Left renal cortex interstitium (tissue), 4 donors: Measurements from ENCODE around the gene CEACAM4. TPM values are rescaled to one million over a fixed set of nuclear protein-coding genes. Genes with fewer than 3 reads are reported as not detected.
"Not testable (repeated sequence)": the region's sequence is repeated elsewhere in the genome, so short reads cannot be mapped to it uniquely, and the experiment has no call there.

Experiments used
- DNase-seq, 4 donors: peaks; one replicate each; pipeline ENCODE4 v3.0.0-alpha.2; 2013; ENCODE audit warnings: low read depth in 4 of 4, low spot score in 2 of 4, missing footprints in 1 of 4
- polyA plus RNA-seq, 4 donors: library from polyadenylated mRNA; unstranded; fragments of 120-200 nt; gene quantifications; one replicate each; pipeline ENCODE4 v1.2.1, GENCODE V29; 2013; ENCODE audit not compliant: insufficient read length in 4 of 4

The CEACAM4 gene
- polyA plus RNA-seq: under 1 TPM in 3 of 4 donors, not detected in 1; 0.11 to 0.22 (median 0.14) TPM

- DNase-seq: no peak
These were observed at the start of gene CEACAM4 for GRCh38 chr19:41626877-41627276. Gene CEACAM4 (minus strand): TSS chr19:41627074. CDS start chr19:41626963, 111 bp downstream.

- no peak for DNase-seq
These were observed 44.6 kb upstream of the CEACAM4 start for GRCh38 chr19:41671486-41671885.

GRCh38 chr19:41670755-41671154 is 43.9 kb upstream of the CEACAM4 start:
- DNase-seq: no peak

DNA sequence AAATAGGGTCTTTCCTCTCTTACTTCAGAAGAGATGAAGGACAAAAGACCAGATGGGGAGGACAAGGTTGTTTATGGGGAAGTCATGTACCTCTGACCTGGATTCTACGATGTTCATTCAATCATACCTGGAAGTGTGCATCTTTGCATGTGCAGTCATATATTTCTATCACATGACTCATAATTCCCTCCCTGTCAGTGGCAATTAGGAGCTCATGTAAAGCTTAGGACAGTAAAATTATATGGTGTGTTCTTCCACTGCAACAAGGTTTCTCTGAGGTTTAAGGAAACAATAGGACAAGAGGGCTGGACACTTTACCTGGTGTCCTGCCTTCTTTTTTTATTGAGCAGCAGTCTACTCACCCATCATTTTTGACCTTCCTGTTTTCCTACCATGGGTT is 41.4 kb upstream of the CEACAM4 start:
- no peak for DNase-seq

DNA sequence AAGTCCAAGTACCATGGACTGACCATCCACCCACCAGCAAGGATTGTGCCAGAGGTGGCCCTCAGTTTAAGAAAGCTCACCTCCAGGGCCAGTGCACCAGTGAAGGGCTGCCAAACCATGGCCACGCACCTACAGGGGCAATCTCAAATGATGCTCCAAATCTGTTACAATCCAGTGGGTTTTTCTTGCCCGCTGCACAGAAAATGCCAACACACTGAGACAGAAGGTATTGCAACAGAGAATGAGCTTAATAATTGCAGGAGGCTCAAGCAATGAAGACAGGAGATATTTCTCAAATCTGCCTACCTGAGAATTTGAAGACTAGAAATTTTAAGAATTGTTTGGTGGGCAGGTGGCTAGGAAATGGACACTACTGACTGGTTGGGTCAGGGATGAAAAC is 39.2 kb upstream of the CEACAM4 start:
- no peak for DNase-seq

DNA sequence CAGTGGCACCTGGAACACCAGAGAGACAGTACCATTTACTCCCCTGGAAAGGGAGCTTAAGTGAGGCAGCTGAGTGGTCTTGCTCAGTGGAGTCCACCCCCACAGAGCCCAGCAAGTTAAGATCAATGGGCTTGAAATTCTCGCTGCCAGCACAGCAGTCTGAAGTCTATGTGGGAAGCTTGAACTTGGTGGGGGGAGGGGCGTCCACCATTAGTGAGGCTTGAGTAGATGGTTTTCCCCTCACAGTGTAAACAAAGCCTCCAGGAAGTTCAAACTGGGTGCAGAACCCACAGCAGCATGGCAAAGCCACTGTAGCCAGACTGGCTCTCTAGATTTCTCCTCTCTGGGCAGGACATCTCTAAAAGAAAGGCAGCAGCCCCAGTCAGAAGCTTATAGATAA is 30.3 kb upstream of the CEACAM4 start:
- DNase-seq: no peak

DNA sequence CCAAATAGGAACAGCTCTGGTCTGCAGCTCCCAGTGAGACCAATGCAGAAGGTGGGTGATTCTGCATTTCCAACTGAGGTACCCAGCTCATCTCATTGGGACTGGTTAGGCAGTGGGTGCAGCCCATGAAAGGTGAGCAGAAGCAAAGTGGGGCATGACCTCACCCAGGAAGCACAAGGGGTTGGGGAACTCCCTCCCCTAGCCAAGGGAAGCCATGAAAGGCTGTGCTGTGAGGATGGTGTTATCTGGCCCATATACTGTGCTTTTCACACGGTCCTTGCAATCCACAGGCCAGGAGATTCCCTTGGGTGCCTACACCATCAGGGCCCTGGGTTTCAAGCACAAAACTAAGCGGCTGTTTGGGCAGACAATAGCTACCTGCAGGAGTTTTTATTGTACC is 29.9 kb upstream of the CEACAM4 start:
- DNase-seq: not testable (repeated sequence)

DNA sequence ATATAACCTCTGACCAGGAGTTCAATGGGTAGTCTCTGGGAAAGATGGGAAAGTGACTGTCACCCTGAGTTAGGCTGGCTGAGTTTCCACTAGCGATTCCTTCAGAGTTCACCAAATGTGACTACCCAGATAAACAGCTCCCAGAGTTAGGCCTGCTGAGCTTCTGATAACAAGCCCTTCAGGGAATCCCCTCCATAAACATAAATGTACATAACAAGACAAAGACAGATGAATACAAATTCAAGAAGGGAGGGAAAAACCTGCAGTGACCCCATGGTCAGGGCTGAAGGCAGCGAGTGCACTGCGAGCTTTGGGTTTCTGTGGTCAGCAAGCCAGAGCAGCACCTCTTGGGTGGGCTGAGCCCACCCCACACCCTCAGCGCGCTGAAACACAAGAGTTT is 25.4 kb upstream of the CEACAM4 start:
- no peak for DNase-seq

DNA sequence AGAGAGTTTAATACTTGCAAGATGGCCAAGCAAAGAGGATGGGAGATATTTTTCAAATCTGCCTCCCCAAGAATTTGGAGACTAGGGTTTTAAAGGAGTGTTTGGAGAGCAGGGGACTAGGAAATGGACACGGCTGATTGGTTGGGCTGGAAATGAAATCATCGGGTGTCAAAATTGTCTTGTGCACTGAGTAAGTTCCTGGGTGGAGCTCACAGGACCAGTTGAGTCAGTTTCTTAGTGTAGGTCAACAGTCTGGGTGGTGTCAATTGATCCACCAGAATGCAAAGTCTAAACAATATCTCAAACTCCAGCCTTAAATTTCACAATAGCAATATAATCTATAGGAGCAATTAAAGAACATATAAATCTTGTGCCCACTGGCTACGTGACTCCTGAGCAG is 23.0 kb upstream of the CEACAM4 start:
- no peak for DNase-seq

DNA sequence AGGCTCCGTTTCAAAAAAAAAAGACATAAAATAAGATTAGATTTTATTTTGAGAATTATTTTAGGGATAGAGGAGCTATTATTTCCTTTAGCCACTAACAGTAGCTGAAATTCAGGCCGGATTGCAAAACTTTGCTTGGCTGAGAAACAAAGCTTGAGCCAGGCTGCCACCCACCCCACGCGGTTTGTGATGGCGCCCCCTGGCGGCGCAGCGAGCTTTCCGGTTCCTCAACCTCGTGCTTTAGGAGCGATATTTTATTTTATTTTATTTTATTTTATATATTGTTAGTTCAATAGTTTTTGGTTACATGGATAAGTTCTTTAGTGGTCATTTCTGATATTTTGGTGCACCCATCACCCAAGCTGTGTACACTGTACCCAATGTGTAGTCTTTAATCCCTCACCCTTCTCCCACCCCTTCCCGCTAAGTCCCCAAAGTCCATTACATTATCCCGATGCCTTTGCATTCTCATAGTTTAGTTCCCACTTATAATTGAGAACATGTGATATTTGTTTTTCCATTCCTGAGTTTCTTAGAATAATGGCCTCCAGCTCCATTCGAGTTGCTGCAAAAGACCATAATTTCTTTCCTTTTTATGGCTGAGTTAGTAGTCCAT is 19.8 kb upstream of the CEACAM4 start:
- no peak for DNase-seq

GRCh38 chr19:41641879-41642485 is 15.1 kb upstream of the CEACAM4 start:
- peak in 1 of 4 donors; percentile 4 for DNase-seq

DNA sequence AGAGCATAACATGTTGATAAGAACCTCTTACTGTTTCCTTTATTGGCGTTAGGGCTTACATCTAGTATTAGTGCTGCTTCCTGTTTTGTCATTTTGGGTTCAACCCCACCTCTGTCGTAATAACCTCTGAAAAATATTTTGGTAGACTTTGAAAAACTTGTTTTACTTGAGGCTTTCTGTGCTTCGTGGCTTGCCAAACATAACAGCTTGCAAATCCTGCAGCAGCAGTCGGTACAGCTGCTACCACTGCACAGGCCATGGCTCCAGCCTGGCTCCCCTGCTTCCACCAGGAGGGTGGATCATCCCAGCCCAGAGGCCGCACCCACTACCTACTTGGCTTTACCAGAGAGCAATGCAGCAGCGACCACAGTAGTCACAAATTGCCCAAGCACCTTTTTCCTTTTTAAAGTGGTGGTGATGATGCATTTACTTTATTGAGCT is 11.8 kb upstream of the CEACAM4 start:
- no peak for DNase-seq

GRCh38 chr19:41637484-41637883 is 10.6 kb upstream of the CEACAM4 start:
- DNase-seq: no peak

DNA sequence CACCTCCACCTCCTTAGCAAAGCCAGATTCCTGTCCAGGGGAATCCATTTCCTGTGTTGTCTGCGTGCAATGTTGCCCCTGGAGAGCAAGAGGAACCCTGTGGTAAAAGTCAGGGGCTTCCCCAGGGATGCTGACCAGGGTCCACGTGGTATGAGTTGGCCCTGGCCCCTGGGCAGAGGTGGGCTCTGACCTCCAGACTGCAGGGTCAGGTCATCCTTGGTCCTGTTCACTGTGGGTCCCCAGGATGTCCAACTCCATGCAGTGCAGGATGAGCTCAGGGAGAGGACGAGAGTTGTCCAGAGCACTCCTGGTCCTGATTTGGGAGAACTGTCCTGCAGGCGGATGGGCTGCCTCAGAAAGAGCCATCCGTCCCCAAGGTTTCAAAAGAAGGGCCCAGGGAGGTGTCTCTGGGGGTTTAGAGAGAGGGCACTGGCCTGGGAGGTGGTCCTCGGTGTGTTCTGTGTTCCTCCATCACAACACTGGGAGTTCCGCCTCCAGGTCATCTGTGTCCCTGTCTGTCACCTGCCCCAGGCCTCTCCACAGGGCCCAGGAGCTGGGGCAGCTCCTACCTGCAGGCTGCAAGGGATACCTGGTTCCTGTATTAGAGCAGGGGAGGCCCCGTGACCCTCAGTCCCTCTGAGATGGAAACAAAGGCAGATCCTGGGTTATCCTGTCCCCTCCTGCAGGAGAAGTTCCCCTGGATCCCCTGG is 1.2 kb upstream of the CEACAM4 start:
- DNase-seq: no peak

GRCh38 chr19:41626278-41626677 is 596 bp downstream of the CEACAM4 start:
- no peak for DNase-seq

GRCh38 chr19:41624937-41625336 is 1.9 kb downstream of the CEACAM4 start:
- DNase-seq: no peak

DNA sequence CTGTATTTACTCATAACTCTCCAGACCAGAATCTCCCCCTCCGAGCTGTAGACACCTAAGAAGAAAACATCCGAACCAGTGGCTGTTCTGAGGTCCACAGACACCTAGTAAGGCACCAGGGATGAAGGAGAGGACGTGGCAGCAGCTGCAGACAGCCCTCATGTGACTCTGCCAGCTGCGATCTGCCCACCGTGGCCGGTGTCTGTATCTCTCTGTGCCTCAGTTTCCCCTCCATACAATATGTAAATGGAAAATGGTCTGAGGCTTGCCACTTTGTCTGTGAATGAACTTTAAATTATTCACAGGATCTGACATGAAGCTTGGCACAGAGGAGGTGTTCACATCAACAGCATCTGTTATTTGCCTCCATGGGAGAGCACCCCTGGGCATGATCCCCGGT is 2.4 kb downstream of the CEACAM4 start:
- no peak for DNase-seq

DNA sequence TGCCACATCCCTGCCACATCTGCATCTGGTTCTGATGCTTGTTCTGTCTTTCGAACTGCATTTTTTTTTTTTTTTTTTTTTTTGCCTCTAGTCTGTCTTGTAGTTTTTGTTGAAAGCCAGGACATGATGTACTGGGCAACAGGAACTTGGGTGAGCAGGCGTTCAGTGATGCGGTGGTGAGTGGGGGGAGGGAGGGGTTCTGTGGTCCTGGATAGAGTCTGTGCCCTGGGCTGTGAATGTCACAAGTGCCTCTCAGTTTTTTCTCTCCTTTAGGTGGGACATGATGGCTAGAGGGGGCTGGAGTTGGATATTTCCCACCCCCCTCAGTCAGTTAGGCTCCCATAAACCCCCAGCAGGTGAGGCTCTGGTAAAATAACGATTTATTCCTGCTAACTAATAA is 3.5 kb downstream of the CEACAM4 start:
- no peak for DNase-seq

- no peak for DNase-seq
These were observed 5.2 kb downstream of the CEACAM4 start for GRCh38 chr19:41621654-41622053.

GRCh38 chr19:41621226-41621625 is 5.6 kb downstream of the CEACAM4 start:
- DNase-seq: no peak

GRCh38 chr19:41620171-41620570 is 6.7 kb downstream of the CEACAM4 start:
- no peak for DNase-seq

DNA sequence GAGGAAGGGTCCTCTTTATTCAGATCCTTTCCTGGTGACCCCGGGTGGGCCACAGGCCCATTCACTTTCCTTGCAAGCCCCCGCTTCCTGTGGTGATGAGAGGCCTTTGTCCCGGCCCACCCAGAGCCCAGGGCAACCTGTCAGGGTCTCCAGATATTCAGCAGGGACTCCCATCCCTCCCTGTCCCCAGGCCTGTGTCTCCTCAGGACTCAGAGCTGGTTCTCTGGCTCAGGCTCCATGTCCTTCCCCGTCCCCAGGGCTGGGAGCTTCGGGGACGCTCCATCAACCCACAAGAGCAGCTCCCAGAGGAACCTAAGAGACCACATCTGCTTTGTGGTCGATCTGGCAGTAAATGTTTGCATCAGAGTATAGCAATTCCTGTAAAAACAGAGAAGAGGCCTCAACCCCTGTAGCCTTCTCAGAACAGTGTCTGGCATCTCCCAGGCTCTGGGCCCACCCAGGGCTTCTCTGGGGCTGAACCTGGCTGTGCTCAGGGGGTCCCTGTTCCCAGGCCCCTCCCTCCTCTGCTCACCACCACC is 7.8 kb downstream of the CEACAM4 start:
- DNase-seq: no peak
